T-cell (primary cell): ENCODE results near the gene CSRP2. TPM values are rescaled to one million over a fixed set of nuclear protein-coding genes. Genes with fewer than 3 reads are reported as not detected.

Source experiments
- ATAC-seq, 4 experiments: fragments of 200-7000 bp in 3 of 4; fragments of 150-1000 bp in 1 of 4; cut with Tn5 transposase; replicated peaks in 1 of 4; 1 replicate in 3 of 4; 2 replicates in 1 of 4; pipeline ENCODE4 v1.10.0; 2021; ENCODE audit warnings: moderate library complexity in 3 of 4, mild to moderate bottlenecking in 2 of 4, moderate number of reproducible peaks in 1 of 4
- CTCF ChIA-PET, 2 donors: fragments of 300-600 bp; sonication (Branson Sonifier 250); formaldehyde crosslinking; loops; one replicate each; lab custom pipeline; 2022; ENCODE audit warnings: antibody characterized with exemption in 2 of 2; lab: Charles Lee
- POLR2A ChIA-PET, 2 donors: fragments of 300-600 bp; sonication (Branson Sonifier 250); formaldehyde crosslinking; loops; one replicate each; lab custom pipeline; 2022; ENCODE audit warnings: antibody characterized with exemption in 2 of 2; lab: Charles Lee
- DNase-seq, 35 experiments: peaks; one replicate each; pipeline versions ENCODE4 v3.0.0 to v3.0.0-alpha.2; 2013 to 2023
- H3K27ac ChIP-seq: one replicate; pipeline ENCODE4 v1.5.1; 2013; ENCODE audit warnings: low read length
- H3K27me3 ChIP-seq, 2 experiments: replicated peaks in 1 of 2; 1 replicate in 1 of 2; 2 replicates in 1 of 2; pipeline versions ENCODE4 v1.6.1 to v1.7.0; 2013; ENCODE audit warnings: low read length in 1 of 2, mixed read lengths in 1 of 2; ENCODE audit not compliant: control insufficient read depth in 2 of 2, insufficient read depth in 2 of 2; ENCODE audit errors: extremely low read depth in 1 of 2
- H3K36me3 ChIP-seq, 2 donors: 1 replicate in 1 of 2; 2 replicates in 1 of 2; pipeline versions ENCODE4 v1.6.1 to v1.7.0; 2013; ENCODE audit warnings: low read length in 1 of 2; ENCODE audit not compliant: control insufficient read depth in 2 of 2, insufficient read depth in 1 of 2; ENCODE audit errors: extremely low read depth in 1 of 2
- H3K4me1 ChIP-seq, 2 experiments: 1 replicate in 1 of 2; 2 replicates in 1 of 2; pipeline versions ENCODE4 v1.6.1 to v1.7.0; 2013; ENCODE audit warnings: low read length in 2 of 2, mixed read lengths in 1 of 2; ENCODE audit not compliant: insufficient read depth in 2 of 2, control insufficient read depth in 1 of 2; ENCODE audit errors: extremely low read depth in 1 of 2
- H3K4me3 ChIP-seq, 2 donors: 1 replicate in 1 of 2; 2 replicates in 1 of 2; pipeline versions ENCODE4 v1.5.1 to v1.7.0; 2013; ENCODE audit warnings: mild to moderate bottlenecking in 2 of 2, low read length in 1 of 2, moderate library complexity in 1 of 2; ENCODE audit not compliant: control insufficient read depth in 1 of 2; ENCODE audit errors: extremely low read depth in 1 of 2
- H3K9me3 ChIP-seq: 2 replicates; pipeline ENCODE4 v1.7.0; 2013
- H3K27ac Mint-ChIP-seq, 2 donors: one replicate each; pipeline ENCODE4 v1.8.0; 2020 to 2021; ENCODE audit warnings: mild to moderate bottlenecking in 2 of 2, mixed read lengths in 2 of 2
- H3K27me3 Mint-ChIP-seq, 2 donors: one replicate each; pipeline ENCODE4 v1.8.0; 2021 to 2022; ENCODE audit warnings: mixed read lengths in 2 of 2
- H3K36me3 Mint-ChIP-seq: one replicate; pipeline ENCODE4 v1.8.0; 2021; ENCODE audit warnings: mixed read lengths
- H3K4me1 Mint-ChIP-seq, 3 donors: one replicate each; pipeline ENCODE4 v1.8.0; 2020 to 2022; ENCODE audit warnings: mixed read lengths in 3 of 3, mild to moderate bottlenecking in 1 of 3
- H3K4me3 Mint-ChIP-seq, 3 donors: one replicate each; pipeline ENCODE4 v1.8.0; 2020 to 2022; ENCODE audit warnings: mild to moderate bottlenecking in 3 of 3, mixed read lengths in 3 of 3, moderate library complexity in 3 of 3
- H3K9me3 Mint-ChIP-seq, 3 donors: one replicate each; pipeline ENCODE4 v1.8.0; 2020 to 2022; ENCODE audit warnings: mixed read lengths in 3 of 3
- WGBS: methylation state at CpG from one replicate; pipeline ENCODE4 v1.1.5; 2013; ENCODE audit warnings: missing lambda C conversion rate; ENCODE audit not compliant: insufficient coverage; 5-methylcytosine and 5-hydroxymethylcytosine counted together
- total RNA-seq, 35 experiments: library from RNA in 6 of 35; stranded (reverse) in 6 of 35; fragments of 120-200 nt in 1 of 35; gene quantifications; one replicate each; pipeline versions ENCODE4 v1.2.1 to v1.2.4 and lab custom pipeline; 2013 to 2026

The CSRP2 gene
- total RNA-seq (under 1 TPM in 2 of 5 donors, not detected in 3; 0.19 to 0.50 TPM), total RNA-seq (lab: John Stamatoyannopoulos, UW) (0 to 0.25 (median 0.06) reads per million in 29 experiments)
- total RNA-seq (2013): 0.46 TPM

- ATAC-seq (peak; percentile 72 to 84 (median 82)), DNase-seq (peak in 34 of 35 experiments; percentile 4 to 61 (median 30))
- ChIA-PET POLR2A (no interaction called here), CTCF (no interaction called here)
- Histone ChIP-seq H3K27ac (no peak within 1 kb of the TSS), H3K36me3 (no peaks in the 10 kb centered on the region), H3K27me3 (peaks cover 9 to 30% of the 10 kb centered on the region in 2 experiments), H3K4me1 (peaks cover 9 to 19% of the 10 kb centered on the region in 2 experiments), H3K9me3 (no peaks in the 10 kb centered on the region), H3K4me3 (peak within 1 kb of the TSS; percentile 40 to 91)
- no peaks in the 10 kb centered on the region for H3K9me3 Mint-ChIP-seq
- no peaks in the 10 kb centered on the region for H3K36me3 Mint-ChIP-seq
- peaks cover 39 to 56% of the 10 kb centered on the region in 2 donors for H3K27me3 Mint-ChIP-seq
- 2% methylated on average over 63 of the region's 71 CpGs for WGBS
- peaks cover 17 to 18% (median 18%) of the 10 kb centered on the region in 3 donors for H3K4me1 Mint-ChIP-seq
- H3K27ac Mint-ChIP-seq: no peak within 1 kb of the TSS
- H3K4me3 Mint-ChIP-seq: peak within 1 kb of the TSS; percentile 86 to 96 (median 89)
Observed at GRCh38 chr12:76878899-76879709, at the start of gene CSRP2. CSRP2 (minus strand) TSS chr12:76879019; CDS start chr12:76866260, 12,759 bp downstream.

- peaks cover 0 to 3% of the 10 kb centered on the region in 2 experiments for H3K27me3 ChIP-seq
- CTCF ChIA-PET: no interaction called here
- no CpG with 5 or more reads among the region's 2 CpGs for WGBS
- H3K27ac ChIP-seq: no peak overlapping the region
- Mint-ChIP-seq H3K27ac (no peak overlapping the region), H3K4me3 (no peak overlapping the region), H3K4me1 (no peaks in the 10 kb centered on the region), H3K27me3 (peaks cover 9 to 16% of the 10 kb centered on the region in 2 donors), H3K36me3 (no peaks in the 10 kb centered on the region), H3K9me3 (no peaks in the 10 kb centered on the region)
- no peaks in the 10 kb centered on the region for H3K36me3 ChIP-seq
- no peak overlapping the region for H3K4me3 ChIP-seq
- peak in 10 of 35 experiments; percentile 0 to 29 (median 7) for DNase-seq
- POLR2A ChIA-PET: no interaction called here
- H3K4me1 ChIP-seq: no peaks in the 10 kb centered on the region
- ATAC-seq: no peak
- no peaks in the 10 kb centered on the region for H3K9me3 ChIP-seq
Observed at GRCh38 chr12:76927170-76927784, 48.5 kb upstream of the CSRP2 start.

GRCh38 chr12:76925135-76925534 is 46.3 kb upstream of the CSRP2 start:
- peaks cover 0 to 8% (median 6%) of the 10 kb centered on the region in 3 donors for H3K4me1 Mint-ChIP-seq
- WGBS: no CpG with 5 or more reads among the region's 1 CpG
- H3K36me3 Mint-ChIP-seq: no peaks in the 10 kb centered on the region
- no peak overlapping the region for H3K4me3 Mint-ChIP-seq
- POLR2A ChIA-PET: interaction anchor here in 1 of 2 donors (0.6 kb wide), 1 partner anchor 1407 kb away, joined by 3 read pairs; no protein-coding TSS in a partner anchor
- Histone ChIP-seq H3K9me3 (no peaks in the 10 kb centered on the region), H3K36me3 (no peaks in the 10 kb centered on the region), H3K4me3 (no peak overlapping the region), H3K27ac (no peak overlapping the region), H3K4me1 (peaks cover 0 to 3% of the 10 kb centered on the region in 2 experiments), H3K27me3 (peaks cover 0 to 3% of the 10 kb centered on the region in 2 experiments)
- CTCF ChIA-PET: no interaction called here
- DNase-seq (no peak), ATAC-seq (no peak)
- no peak overlapping the region for H3K27ac Mint-ChIP-seq
- no peaks in the 10 kb centered on the region for H3K9me3 Mint-ChIP-seq
- peaks cover 5% of the 10 kb centered on the region in 2 donors for H3K27me3 Mint-ChIP-seq

GRCh38 chr12:76922866-76923265 is 44.0 kb upstream of the CSRP2 start:
- peaks cover 0 to 3% of the 10 kb centered on the region in 2 experiments for H3K4me1 ChIP-seq
- no peak overlapping the region for H3K4me3 Mint-ChIP-seq
- ChIA-PET CTCF (no interaction called here), POLR2A (no interaction called here)
- ATAC-seq (no peak), DNase-seq (no peak)
- no peaks in the 10 kb centered on the region for H3K9me3 Mint-ChIP-seq
- no peaks in the 10 kb centered on the region for H3K9me3 ChIP-seq
- WGBS: 40% methylated on average over 1 of the region's 2 CpGs
- peaks cover 0 to 3% of the 10 kb centered on the region in 2 experiments for H3K27me3 ChIP-seq
- peaks cover 0 to 11% (median 6%) of the 10 kb centered on the region in 3 donors for H3K4me1 Mint-ChIP-seq
- no peaks in the 10 kb centered on the region for H3K36me3 Mint-ChIP-seq
- peaks cover 4 to 5% of the 10 kb centered on the region in 2 donors for H3K27me3 Mint-ChIP-seq
- no peak overlapping the region for H3K27ac ChIP-seq
- no peak overlapping the region for H3K4me3 ChIP-seq
- H3K27ac Mint-ChIP-seq: no peak overlapping the region
- H3K36me3 ChIP-seq: no peaks in the 10 kb centered on the region

GRCh38 chr12:76921891-76922664 is 43.3 kb upstream of the CSRP2 start:
- Mint-ChIP-seq H3K4me1 (peaks cover 0 to 11% (median 6%) of the 10 kb centered on the region in 3 donors), H3K9me3 (no peaks in the 10 kb centered on the region), H3K27me3 (peaks cover 2 to 4% of the 10 kb centered on the region in 2 donors), H3K4me3 (no peak overlapping the region), H3K36me3 (no peaks in the 10 kb centered on the region), H3K27ac (no peak overlapping the region)
- no peaks in the 10 kb centered on the region for H3K36me3 ChIP-seq
- H3K4me3 ChIP-seq: no peak overlapping the region
- ATAC-seq (no peak), DNase-seq (no peak)
- peaks cover 0 to 3% of the 10 kb centered on the region in 2 experiments for H3K4me1 ChIP-seq
- H3K27me3 ChIP-seq: peaks cover 0 to 3% of the 10 kb centered on the region in 2 experiments
- no peaks in the 10 kb centered on the region for H3K9me3 ChIP-seq
- H3K27ac ChIP-seq: no peak overlapping the region
- POLR2A ChIA-PET: no interaction called here
- CTCF ChIA-PET: no interaction called here
- WGBS: 64% methylated on average over 5 of the region's 6 CpGs

GRCh38 chr12:76921100-76921471 is 42.3 kb upstream of the CSRP2 start:
- Mint-ChIP-seq H3K27ac (no peak overlapping the region), H3K4me1 (peaks cover 0 to 11% (median 6%) of the 10 kb centered on the region in 3 donors), H3K4me3 (no peak overlapping the region), H3K27me3 (peaks cover 0 to 2% of the 10 kb centered on the region in 2 donors), H3K9me3 (no peaks in the 10 kb centered on the region), H3K36me3 (no peaks in the 10 kb centered on the region)
- no peaks in the 10 kb centered on the region for H3K9me3 ChIP-seq
- WGBS: 80% methylated on average over 1 of the region's 2 CpGs
- H3K4me1 ChIP-seq: peaks cover 0 to 3% of the 10 kb centered on the region in 2 experiments
- no peak for DNase-seq
- CTCF ChIA-PET: no interaction called here
- H3K36me3 ChIP-seq: no peaks in the 10 kb centered on the region
- H3K4me3 ChIP-seq: no peak overlapping the region
- POLR2A ChIA-PET: no interaction called here
- peaks cover 0 to 3% of the 10 kb centered on the region in 2 experiments for H3K27me3 ChIP-seq
- no peak overlapping the region for H3K27ac ChIP-seq
- no peak for ATAC-seq
